ENCODE data around the gene TAS2R8.
A peak's percentile ranks its signal among the peaks of the same experiment; 100 is the strongest.

Gene TAS2R8

DNA sequence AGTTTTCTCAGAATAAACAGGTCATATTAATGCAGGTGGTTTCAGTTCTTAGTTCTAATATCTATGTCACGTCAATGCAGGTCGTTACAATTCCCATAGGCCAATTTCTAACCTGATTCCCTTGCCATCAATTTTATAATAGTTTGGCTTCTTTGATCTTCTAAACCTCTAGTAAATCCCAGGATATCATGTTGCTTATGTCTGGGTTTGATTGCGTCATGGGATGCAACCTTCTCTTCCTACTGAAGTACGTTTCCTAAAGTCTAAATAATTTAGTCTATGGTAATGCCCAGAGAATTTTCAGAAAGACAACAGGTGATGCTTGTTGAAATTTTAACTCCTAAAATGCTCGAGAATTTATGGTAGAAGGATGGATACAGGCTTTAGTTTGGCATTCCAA lies 23.8 kb downstream of the TAS2R8 start:
- Histone ChIP-seq H3K27me3 (replicated peaks; ENCODE audit: control insufficient read depth, insufficient read depth, low read length) (no peaks in the 10 kb centered on the region), H3K4me3 (replicated peaks; ENCODE audit: low read depth, low read length) (no peak overlapping the region), H3K36me3 (ENCODE audit: control insufficient read depth, insufficient read depth, low read length) (no peaks in the 10 kb centered on the region)
- DNase-seq (ENCODE audit: extremely low read depth, insufficient read length) = no peak
- TF ChIP-seq, protein P1, sequence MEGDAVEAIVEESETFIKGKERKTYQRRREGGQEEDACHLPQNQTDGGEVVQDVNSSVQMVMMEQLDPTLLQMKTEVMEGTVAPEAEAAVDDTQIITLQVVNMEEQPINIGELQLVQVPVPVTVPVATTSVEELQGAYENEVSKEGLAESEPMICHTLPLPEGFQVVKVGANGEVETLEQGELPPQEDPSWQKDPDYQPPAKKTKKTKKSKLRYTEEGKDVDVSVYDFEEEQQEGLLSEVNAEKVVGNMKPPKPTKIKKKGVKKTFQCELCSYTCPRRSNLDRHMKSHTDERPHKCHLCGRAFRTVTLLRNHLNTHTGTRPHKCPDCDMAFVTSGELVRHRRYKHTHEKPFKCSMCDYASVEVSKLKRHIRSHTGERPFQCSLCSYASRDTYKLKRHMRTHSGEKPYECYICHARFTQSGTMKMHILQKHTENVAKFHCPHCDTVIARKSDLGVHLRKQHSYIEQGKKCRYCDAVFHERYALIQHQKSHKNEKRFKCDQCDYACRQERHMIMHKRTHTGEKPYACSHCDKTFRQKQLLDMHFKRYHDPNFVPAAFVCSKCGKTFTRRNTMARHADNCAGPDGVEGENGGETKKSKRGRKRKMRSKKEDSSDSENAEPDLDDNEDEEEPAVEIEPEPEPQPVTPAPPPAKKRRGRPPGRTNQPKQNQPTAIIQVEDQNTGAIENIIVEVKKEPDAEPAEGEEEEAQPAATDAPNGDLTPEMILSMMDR (IDR thresholded peaks at IDR 0.05; ENCODE audit: insufficient read depth, low read length, poor library complexity, severe bottlenecking) = no peak

DNA sequence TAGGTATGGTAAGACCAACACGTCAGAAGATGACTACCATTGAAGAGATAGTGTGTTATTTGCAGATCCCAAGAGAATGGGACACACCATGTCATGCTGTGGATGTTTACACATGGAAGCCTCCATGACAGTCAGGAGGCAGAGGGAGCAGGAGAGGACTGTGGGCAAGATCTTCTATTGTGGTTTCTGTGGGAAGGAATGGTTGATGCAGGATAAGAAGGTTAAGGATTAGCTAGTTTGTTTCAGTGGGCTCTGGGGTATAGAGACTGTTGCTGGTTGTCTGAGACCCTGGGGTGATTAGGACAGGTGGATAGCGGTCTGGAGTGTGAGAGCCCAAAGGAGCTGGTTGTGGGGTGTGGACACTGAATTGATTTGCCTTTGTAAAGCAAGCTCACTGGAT lies 28.0 kb downstream of the TAS2R8 start:
- DNase-seq (ENCODE audit: extremely low read depth, insufficient read length) = no peak
- Histone ChIP-seq H3K36me3 (ENCODE audit: control insufficient read depth, insufficient read depth, low read length) (no peaks in the 10 kb centered on the region), H3K4me3 (replicated peaks; ENCODE audit: low read depth, low read length) (no peak overlapping the region), H3K27me3 (replicated peaks; ENCODE audit: control insufficient read depth, insufficient read depth, low read length) (no peaks in the 10 kb centered on the region)
- TF ChIP-seq, protein P1 (IDR thresholded peaks at IDR 0.05; ENCODE audit: insufficient read depth, low read length, poor library complexity, severe bottlenecking) = no peak

DNA sequence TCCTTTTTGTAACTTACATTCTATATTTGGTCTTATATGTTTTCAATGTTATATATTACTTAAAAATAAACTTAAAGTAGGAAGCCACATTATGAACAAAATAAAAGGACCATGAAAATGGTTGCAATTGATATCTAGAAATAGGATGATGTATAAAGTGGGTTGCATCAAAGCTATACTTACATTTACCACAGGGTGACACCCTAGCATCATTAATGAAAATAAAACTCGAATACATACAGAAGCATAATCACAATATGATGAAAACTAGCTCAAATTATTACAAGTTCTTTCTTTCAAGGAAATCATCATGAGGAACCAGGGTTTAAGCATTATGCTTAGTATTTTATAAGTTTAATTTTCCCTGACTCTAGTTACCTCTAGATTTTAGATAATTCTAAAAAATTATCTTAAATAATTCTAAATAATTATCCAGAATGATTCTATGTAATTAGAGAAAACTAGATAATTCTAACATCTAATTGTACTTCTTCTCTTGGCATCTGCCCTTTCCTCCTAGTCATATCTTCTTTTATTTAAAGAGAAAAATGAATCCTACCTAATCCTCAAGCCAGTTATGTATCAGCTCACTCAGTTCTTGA lies 35.9 kb downstream of the TAS2R8 start:
- no peaks in the 10 kb centered on the region for H3K36me3 ChIP-seq (ENCODE audit: control insufficient read depth, insufficient read depth, low read length)
- no peak overlapping the region for H3K4me3 ChIP-seq (replicated peaks; ENCODE audit: low read depth, low read length)
- DNase-seq (ENCODE audit: extremely low read depth, insufficient read length) = no peak
- TF ChIP-seq, protein P1 (IDR thresholded peaks at IDR 0.05; ENCODE audit: insufficient read depth, low read length, poor library complexity, severe bottlenecking) = peak; percentile 46
- H3K27me3 ChIP-seq (replicated peaks; ENCODE audit: control insufficient read depth, insufficient read depth, low read length) = no peaks in the 10 kb centered on the region

DNA sequence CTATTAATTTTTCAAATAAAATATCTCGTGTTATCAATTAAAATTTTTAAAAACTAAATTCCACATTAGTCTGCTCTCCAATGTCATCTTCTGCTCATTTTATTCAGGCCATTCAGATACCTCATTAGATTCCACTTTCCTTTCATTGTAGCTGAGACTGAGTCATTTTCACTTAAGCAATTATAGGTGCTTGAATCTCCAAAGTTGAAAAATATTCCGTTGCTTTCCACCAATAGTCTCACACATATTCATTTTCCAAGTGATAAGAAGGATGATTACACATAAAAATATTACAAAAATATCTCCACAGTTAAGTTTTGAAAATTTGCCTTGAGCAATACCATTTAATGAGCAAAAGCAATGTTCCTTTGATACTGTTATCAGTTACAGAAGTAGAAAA lies 47.4 kb downstream of the TAS2R8 start:
- no peak for DNase-seq (ENCODE audit: extremely low read depth, insufficient read length)
- no peaks in the 10 kb centered on the region for H3K36me3 ChIP-seq (ENCODE audit: control insufficient read depth, insufficient read depth, low read length)
- H3K27me3 ChIP-seq (replicated peaks; ENCODE audit: control insufficient read depth, insufficient read depth, low read length) = no peaks in the 10 kb centered on the region
- H3K4me3 ChIP-seq (replicated peaks; ENCODE audit: low read depth, low read length) = no peak overlapping the region
- TF ChIP-seq, protein P1 (IDR thresholded peaks at IDR 0.05; ENCODE audit: insufficient read depth, low read length, poor library complexity, severe bottlenecking) = no peak

DNA sequence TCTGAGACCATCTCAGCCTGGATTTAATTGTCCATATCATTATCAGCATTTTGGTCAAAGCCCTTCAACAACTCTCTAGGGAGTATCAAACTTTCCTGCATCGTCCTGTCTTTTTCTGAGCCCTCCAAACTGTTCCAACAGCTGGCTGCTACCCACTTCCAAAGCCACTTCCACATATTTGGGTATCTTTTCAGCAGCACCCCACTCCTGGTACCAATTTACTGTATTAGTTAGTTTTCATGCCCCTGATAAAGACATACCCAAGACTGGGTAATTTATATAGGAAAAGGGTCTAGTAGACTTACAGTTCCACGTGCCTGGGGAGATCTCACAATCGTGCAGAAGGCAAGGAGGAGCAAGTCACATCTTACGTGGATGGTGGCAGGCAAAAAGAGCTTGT lies 50.9 kb downstream of the TAS2R8 start:
- Histone ChIP-seq H3K36me3 (ENCODE audit: control insufficient read depth, insufficient read depth, low read length) (no peaks in the 10 kb centered on the region), H3K27me3 (replicated peaks; ENCODE audit: control insufficient read depth, insufficient read depth, low read length) (no peaks in the 10 kb centered on the region), H3K4me3 (replicated peaks; ENCODE audit: low read depth, low read length) (no peak overlapping the region)
- TF ChIP-seq, protein P1 (IDR thresholded peaks at IDR 0.05; ENCODE audit: insufficient read depth, low read length, poor library complexity, severe bottlenecking) = no peak
- DNase-seq (ENCODE audit: extremely low read depth, insufficient read length) = no peak
